Glomerular visceral epithelial cell (primary cell): ENCODE data around the gene PDE1A.

ENCODE experiments used
- DNase-seq: peaks from one replicate; pipeline ENCODE4 v3.0.0-alpha.2; 2016; ENCODE audit errors: extremely low spot score

PDE1A gene

GRCh38 chr2:182208421-182208820 is 218.4 kb downstream of the PDE1A start:
- no peak for DNase-seq

- DNase-seq = no peak
Observed at GRCh38 chr2:182207049-182207746, 219.6 kb downstream of the PDE1A start.

- DNase-seq = no peak
Observed at GRCh38 chr2:182197529-182197928, 229.3 kb downstream of the PDE1A start.

- no peak for DNase-seq
Observed at GRCh38 chr2:182193291-182193690, 233.5 kb downstream of the PDE1A start.

- no peak for DNase-seq
Observed at GRCh38 chr2:182191061-182191460, 235.8 kb downstream of the PDE1A start.

GRCh38 chr2:182187130-182187529 is 239.7 kb downstream of the PDE1A start:
- no peak for DNase-seq

GRCh38 chr2:182186132-182186735 is 240.6 kb downstream of the PDE1A start:
- DNase-seq = peak; percentile 70

GRCh38 chr2:182182436-182182835 is 244.4 kb downstream of the PDE1A start:
- DNase-seq = no peak

- DNase-seq = no peak
Observed at GRCh38 chr2:182181381-182181780, 245.5 kb downstream of the PDE1A start.

GRCh38 chr2:182179176-182179575 is 247.7 kb downstream of the PDE1A start:
- DNase-seq = no peak

GRCh38 chr2:182173944-182174622 is 252.8 kb downstream of the PDE1A start:
- no peak for DNase-seq

- no peak for DNase-seq
Observed at GRCh38 chr2:182170341-182170740, 256.5 kb downstream of the PDE1A start.

GRCh38 chr2:182167882-182168281 is 259.0 kb downstream of the PDE1A start:
- no peak for DNase-seq

- DNase-seq = no peak
Observed at GRCh38 chr2:182166841-182167240, 260.0 kb downstream of the PDE1A start.

GRCh38 chr2:182166406-182166805 is 260.4 kb downstream of the PDE1A start:
- no peak for DNase-seq

GRCh38 chr2:182165202-182165601 is 261.6 kb downstream of the PDE1A start:
- no peak for DNase-seq

GRCh38 chr2:182164686-182165085 is 262.1 kb downstream of the PDE1A start:
- no peak for DNase-seq

- no peak for DNase-seq
Observed at GRCh38 chr2:182163878-182164277, 263.0 kb downstream of the PDE1A start.

GRCh38 chr2:182148344-182148743 is 278.5 kb downstream of the PDE1A start:
- DNase-seq = no peak

- DNase-seq = peak; percentile 29
Observed at GRCh38 chr2:182144776-182145165, 282.1 kb downstream of the PDE1A start.

GRCh38 chr2:182144041-182144775 is 282.6 kb downstream of the PDE1A start:
- DNase-seq = peak; percentile 25

GRCh38 chr2:182142062-182142461 is 284.8 kb downstream of the PDE1A start:
- DNase-seq = no peak
